ENCODE data around the gene PEDS1. TPM values are rescaled to one million over a fixed set of nuclear protein-coding genes. Genes with fewer than 3 reads are reported as not detected.
"Not testable (repeated sequence)": the region's sequence is repeated elsewhere in the genome, so short reads cannot be mapped to it uniquely, and the experiment has no call there.

Gene PEDS1
- polyA plus RNA-seq (2013, experiment 1 of 2; ENCODE audit: insufficient read length), result 67.1 TPM
- 65.2 TPM for polyA plus RNA-seq (2013, experiment 2 of 2; ENCODE audit: insufficient read length)

- peak; percentile 94 for DNase-seq
Observed at GRCh38 chr20:50153500-50154377, at the start of gene PEDS1. Gene PEDS1 (minus strand): TSS chr20:50153723. CDS start chr20:50153637, 86 bp downstream.

- no peak for DNase-seq
Observed at GRCh38 chr20:50202677-50203076, 49.2 kb upstream of the PEDS1 start.

GRCh38 chr20:50201710-50202109 lies 48.2 kb upstream of the PEDS1 start:
- not testable (repeated sequence) for DNase-seq

GRCh38 chr20:50200482-50201104 lies 47.1 kb upstream of the PEDS1 start:
- DNase-seq, result no peak

GRCh38 chr20:50199703-50200102 lies 46.2 kb upstream of the PEDS1 start:
- DNase-seq, result no peak

GRCh38 chr20:50198716-50199115 lies 45.2 kb upstream of the PEDS1 start:
- no peak for DNase-seq

GRCh38 chr20:50198180-50198666 lies 44.7 kb upstream of the PEDS1 start:
- DNase-seq, result no peak

GRCh38 chr20:50197463-50198179 lies 44.1 kb upstream of the PEDS1 start:
- no peak for DNase-seq

GRCh38 chr20:50196896-50197295 lies 43.4 kb upstream of the PEDS1 start:
- no peak for DNase-seq

GRCh38 chr20:50196248-50196647 lies 42.7 kb upstream of the PEDS1 start:
- DNase-seq, result no peak

GRCh38 chr20:50195524-50196120 lies 42.1 kb upstream of the PEDS1 start:
- no peak for DNase-seq

GRCh38 chr20:50194831-50195523 lies 41.5 kb upstream of the PEDS1 start:
- no peak for DNase-seq

GRCh38 chr20:50194422-50194830 lies 40.9 kb upstream of the PEDS1 start:
- no peak for DNase-seq

- peak; percentile 31 for DNase-seq
Observed at GRCh38 chr20:50193836-50194421, 40.4 kb upstream of the PEDS1 start.

- DNase-seq, result peak; percentile 59
Observed at GRCh38 chr20:50193199-50193835, 39.8 kb upstream of the PEDS1 start.

GRCh38 chr20:50192364-50193198 lies 39.1 kb upstream of the PEDS1 start:
- DNase-seq, result peak; percentile 97

GRCh38 chr20:50191544-50192363 lies 38.2 kb upstream of the PEDS1 start:
- DNase-seq, result peak; percentile 49

GRCh38 chr20:50191065-50191543 lies 37.6 kb upstream of the PEDS1 start:
- peak; percentile 67 for DNase-seq

All from fibroblast of skin of scalp (primary cell).